IPS DF 4.7 (cell line): ENCODE data around the gene APH1B.
"Not testable (repeated sequence)": the region's sequence is repeated elsewhere in the genome, so short reads cannot be mapped to it uniquely, and the experiment has no call there.

ENCODE experiments used
- DNase-seq: peaks from one replicate; pipeline ENCODE4 v3.0.0-alpha.2; 2013; ENCODE audit warnings: low spot score; ENCODE audit errors: extremely low read depth

APH1B gene

DNA sequence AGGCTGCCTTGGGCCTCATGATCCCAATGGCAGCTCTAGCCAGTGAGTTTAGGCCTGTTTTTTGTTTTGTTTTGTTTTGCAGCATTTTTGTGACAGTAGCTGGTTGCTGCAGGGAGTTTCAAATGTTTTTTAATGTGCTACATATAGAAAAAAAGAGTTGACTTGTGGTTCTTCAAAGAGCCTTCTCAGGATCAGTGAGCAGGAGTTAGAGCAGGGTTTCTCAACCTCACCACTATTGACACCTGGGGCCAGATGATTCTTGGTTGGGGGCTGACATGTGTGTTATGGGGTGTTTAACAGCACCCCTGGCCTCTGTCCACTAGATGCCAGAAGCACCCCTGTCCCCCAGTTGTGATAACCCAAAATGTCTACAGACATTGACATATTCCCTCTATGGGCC is 17.9 kb downstream of the APH1B start:
- DNase-seq: no peak

DNA sequence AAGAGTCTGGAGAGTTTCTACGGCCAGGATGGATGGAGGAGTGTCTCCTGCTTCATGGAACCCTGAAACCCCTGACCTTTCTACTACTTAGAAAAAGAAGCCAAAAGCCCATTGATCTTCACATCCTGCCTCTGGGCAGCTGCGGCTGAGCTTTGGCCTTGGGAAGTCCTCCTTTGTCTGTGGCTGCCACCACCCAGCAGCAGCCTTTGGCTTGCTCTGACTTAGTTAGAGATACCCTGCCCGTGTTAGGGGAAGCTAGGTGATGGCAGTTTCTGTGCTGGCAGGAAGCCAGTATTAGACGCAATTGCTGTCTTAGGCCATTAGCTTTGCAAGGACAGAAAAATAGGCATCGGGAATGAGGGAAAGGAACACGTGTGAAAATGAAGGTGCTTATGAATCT is 18.8 kb downstream of the APH1B start:
- DNase-seq: no peak

DNA sequence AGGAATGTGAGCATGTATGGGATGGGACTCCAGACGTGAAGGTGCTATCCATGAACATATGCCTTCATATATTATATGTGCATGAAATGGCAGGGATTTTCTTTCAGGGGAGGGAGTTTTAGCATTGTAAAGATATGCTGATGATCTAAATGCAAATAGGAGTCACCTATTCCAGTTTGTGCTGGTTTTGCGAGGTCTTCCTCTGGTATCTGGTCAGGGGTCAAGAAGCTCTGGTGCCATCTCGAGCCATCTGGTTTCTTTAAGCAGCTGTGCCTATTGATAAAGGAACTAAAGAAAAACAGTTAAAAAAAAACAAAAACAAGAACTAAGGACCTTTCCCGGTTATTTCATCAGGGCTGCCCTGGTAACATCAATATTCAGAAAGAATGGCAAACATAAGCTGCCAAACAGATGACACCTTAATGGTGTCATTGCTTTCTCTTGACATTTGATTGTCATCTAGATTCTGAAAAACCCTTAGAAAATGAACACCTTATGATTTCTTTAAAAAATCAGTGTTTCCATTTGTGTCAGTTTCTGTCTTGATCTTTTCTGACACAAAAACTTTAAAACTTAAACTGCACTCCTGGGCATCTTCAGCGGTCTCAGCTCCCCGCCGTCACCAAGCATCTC is 22.7 kb downstream of the APH1B start:
- DNase-seq: no peak

DNA sequence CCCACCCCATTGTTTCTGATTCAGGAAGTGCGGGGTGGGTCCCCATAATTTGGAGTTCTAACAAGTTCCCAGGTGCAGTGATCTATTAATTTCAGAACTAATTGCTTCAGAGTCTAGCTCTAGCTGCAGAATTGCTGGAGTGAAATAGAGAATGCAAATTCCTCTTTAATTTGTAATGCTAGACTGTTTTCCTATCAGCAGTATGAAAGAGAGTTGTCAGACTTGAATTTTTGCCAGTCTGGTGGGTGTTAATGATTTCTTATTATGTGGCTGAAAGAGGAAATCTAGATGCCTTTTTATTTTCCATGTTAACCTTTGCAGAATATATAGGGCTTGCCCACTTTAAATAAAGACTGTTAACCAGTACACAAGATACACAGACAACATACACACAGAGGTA is 23.7 kb downstream of the APH1B start:
- DNase-seq: no peak

DNA sequence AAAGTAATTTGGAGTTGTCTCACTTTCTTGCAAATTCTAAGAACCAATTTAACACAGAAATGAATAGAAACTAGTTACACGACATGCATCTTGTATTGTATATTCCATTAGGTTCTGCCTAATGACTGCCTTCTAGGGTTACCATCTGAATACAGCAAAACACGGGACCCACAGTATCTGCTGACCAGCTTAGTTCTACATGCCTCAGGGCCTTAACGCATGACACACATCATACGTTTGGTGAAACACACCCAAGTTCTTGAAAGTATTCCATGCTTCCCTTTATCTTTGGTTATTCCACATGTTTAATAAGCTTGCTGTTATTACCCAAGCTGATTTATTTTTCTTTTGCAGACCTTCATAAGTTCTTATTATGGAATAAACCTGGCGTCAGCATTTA is 27.9 kb downstream of the APH1B start:
- no peak for DNase-seq

DNA sequence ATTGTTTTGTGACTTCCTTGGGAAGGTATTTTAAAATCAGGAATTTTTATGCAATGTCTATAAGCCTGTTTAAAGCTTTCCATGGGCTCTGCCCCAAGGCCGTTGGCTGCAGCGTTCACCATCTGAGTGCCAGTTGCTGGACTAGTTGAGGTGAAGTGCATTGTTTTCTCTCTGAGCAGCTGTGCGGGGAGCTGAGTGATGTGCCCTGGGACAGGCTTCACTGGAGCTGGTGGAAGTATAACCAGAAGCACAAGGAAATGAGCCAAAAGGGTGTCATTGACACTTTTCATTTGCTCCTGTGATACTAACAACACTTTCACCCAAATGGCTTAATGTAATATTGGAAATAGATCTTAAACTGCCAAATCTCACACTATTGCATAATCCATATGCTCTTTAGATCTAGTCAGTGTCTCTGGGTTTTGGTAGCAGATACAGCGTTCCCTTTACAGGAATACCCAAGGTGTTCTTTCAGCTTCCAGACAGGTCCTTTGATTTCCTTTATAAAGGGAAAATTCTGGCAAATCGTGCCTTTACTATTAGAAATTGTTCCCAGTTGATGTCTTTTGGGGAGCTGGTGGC is 29.2 kb downstream of the APH1B start:
- DNase-seq: no peak

DNA sequence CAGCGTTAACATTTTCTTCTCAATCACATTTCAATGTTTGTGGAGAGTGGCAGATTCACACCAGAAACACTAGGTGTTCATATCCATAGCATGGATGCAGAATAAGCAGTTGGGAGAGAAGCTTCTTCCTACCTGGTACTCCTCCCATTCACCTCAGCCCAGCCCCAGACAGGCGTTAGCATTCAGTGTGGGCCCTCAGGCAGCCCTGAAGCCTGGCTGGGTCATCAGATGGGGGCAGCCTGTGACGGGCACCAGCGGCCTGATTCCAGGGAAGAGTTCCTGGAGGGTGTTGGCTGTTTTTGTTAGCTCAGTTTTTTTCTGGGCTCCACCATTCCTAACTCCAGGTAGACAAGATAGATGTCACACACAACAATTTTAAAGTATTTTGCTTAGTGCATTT is 31.1 kb downstream of the APH1B start:
- DNase-seq: no peak

DNA sequence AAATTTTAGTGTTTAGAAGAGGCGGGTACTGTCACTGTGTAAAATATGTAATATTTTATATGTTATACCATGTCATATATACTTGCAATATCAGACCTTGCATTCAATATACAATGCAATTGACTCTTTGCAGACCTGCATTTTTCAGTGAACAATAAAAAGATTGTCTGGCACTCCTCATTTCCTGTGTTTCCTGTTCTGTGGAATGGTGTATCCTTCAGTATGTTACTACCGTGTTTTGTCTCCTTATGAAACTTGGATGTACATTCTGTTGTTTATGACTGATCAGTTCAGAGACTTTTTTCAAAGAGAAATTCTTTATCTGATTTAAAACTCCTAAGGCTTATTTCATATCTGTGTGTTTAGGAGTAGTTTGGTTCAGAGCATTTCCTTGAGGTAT is 31.5 kb downstream of the APH1B start:
- DNase-seq: no peak

DNA sequence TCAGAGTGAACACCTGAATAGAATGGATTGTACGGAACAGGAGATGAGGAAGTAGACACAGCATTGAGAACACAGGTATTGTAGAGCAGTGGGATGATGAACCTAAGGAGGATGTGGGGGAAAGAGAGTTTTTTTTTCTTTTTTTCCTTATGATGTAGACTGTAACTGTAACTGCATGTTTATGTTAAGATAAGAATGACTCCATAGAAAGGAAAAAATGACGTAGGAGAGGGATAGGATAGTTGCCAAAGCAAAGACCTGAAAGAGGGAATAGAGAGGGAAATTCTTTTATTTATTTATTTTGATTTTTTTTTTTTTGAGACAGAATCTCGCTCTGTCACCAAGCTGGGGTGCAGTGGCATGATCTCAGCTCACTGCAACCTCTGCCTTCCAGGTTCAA is 33.2 kb downstream of the APH1B start:
- no peak for DNase-seq

DNA sequence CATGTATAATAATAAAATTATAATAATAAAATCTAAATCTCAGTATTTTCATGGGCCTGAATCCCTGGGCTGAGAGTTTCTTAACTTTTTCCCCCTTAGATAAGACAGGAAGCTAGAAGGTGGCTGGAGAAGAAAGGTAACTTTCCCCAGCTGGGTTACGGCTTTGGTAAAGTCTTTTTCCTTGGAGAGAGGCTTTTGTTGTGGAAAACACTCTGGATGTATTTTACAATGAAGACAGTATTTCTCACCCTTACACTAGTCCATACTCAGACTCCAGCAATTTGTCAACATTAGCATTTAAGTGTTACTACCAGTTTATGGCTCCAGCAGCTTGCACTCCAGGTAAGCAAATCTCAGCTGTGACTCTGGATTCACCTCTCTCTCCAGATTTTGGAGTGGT is 34.9 kb downstream of the APH1B start:
- no peak for DNase-seq

DNA sequence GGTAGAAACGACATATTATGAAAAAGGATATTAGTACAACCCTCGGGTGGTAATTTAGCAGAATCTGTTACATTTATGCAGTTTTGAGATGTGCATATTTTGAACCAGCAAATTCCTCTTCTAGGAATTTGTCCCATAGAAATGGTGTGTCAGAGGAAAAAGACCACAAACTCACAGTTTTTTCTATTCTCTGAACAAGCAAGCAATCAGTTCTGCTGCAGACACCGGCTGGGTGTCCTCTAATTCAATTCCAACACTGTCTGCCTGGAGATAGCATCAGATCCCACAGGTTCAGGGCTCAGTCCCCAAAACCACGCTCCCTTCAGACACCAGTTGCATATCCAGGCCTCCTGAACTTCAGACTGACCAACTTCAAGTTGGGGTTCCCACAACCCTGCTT is 36.4 kb downstream of the APH1B start:
- no peak for DNase-seq

DNA sequence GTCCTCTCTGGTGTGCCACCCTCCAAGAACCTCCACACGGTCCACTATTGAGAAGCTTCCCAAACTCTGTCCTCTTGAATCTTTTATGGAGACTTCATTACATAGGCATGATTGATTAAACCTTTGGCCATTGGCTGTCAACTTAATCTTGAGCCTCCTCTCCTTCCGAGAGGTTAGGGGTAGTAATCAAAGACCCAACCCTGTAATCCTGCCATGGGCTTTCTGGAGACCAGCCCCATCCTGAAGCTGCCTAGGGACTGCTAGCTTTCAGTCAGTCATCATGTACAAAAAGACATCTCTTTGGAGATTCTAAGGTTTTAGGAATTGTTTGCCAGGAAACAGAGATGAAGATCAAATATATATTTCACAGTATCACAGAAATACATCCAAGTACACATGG is 37.0 kb downstream of the APH1B start:
- no peak for DNase-seq

DNA sequence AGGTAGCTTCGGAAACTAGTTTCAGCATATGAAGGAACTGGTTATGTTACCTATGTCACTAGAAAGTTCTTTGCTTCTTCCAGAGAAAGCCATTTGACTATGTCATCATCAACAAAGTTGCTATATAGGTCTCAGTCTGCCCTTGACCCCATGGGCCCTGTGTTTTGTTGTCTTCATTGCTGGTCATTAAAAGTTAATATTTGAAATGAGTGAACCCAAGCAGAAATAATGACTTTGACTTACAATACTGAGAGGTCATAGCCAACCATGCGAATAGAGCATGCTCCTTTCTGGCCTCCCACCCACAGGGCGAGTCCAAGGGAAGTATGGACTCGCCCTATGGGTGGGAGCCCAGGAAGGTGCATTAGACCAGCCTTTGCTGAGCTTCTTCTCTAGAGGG is 40.9 kb downstream of the APH1B start:
- DNase-seq: no peak

DNA sequence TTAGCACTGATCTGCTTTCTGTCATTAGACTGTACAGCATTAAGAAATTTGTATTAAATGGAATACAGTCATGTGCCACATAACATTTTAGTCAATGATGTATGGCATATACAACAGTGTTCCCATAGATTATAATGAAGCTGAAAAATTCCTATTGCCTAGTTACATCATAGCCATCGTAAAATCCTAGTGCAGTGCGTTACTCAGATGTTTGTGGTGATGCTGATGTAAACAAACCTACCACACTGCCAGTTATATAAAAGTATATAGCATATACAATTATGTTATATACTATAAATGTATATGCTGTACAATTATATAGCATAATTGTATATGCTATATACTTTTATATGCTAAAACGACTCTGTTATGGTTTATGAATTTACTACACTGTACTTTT is 41.7 kb downstream of the APH1B start:
- no peak for DNase-seq

DNA sequence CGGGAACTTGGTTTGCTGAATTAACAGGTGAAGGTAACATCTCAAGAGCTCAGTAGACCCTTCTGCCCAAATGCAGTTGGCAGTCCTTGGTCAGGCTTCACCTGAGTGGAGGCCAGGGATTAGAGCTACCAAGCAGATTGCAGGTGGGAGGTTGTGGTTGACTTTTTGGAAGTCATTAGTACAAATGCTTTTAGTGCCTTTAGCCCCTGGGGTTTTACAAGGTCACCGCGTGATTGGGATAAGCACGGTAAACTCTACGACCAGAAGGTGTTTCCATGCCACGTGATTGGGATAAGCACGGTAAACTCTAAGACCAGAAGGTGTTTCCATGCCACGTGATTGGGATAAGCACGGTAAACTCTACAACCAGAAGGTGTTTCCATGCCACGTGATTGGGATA is 43.0 kb downstream of the APH1B start:
- not testable (repeated sequence) for DNase-seq

DNA sequence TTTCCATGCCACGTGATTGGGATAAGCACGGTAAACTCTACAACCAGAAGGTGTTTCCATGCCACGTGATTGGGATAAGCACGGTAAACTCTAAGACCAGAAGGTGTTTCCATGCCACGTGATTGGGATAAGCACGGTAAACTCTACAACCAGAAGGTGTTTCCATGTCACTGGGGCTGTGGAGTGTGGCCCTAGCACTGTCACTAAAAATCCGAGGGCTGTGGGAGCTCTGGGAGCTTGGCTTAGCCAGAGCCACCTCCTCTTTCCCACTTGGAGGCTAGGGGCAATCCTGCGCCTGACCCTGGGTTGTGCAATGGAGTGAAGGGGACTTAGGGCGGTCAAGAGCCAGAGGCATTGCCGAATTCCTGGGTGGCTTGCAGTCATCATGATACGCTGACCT is 43.6 kb downstream of the APH1B start:
- not testable (repeated sequence) for DNase-seq

DNA sequence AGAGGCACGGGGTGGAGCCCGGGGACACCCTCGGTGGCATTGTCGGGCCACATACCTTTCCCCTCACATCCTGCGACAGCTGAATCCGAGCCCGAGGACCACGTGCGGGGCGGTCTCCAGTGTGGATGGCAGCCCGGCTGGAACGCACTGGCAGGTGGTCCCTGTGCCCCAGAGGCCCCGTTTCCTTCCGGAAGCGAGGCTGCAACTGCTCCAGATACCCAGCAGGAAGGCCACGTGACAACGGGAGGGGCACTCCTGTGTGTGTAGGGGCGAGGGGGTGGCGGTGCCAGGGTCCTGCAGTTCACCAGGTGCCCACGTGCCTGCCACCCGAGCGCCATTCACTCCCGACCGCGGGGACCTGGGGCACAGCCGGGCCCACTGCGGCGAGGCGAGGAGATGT is 44.1 kb downstream of the APH1B start:
- DNase-seq: no peak

DNA sequence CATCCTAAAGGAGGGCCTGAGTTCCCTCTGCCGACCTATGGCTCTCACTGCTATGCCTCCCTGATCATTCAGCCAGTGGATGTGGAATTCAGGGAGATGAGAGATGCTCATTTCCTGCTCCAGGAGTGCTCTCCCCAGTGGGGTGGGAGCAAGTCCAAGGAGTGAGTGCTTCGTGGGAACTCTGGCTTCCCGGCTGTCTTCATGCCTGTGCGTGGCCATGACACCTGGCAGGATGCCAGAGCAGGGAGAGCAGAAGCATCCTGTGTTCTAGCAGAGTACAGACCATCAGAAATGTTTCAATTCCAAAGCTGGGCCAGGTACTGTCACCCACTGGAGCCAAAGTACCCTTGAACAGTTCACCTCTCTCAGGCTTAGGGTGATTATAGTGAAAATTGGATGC is 45.1 kb downstream of the APH1B start:
- no peak for DNase-seq

DNA sequence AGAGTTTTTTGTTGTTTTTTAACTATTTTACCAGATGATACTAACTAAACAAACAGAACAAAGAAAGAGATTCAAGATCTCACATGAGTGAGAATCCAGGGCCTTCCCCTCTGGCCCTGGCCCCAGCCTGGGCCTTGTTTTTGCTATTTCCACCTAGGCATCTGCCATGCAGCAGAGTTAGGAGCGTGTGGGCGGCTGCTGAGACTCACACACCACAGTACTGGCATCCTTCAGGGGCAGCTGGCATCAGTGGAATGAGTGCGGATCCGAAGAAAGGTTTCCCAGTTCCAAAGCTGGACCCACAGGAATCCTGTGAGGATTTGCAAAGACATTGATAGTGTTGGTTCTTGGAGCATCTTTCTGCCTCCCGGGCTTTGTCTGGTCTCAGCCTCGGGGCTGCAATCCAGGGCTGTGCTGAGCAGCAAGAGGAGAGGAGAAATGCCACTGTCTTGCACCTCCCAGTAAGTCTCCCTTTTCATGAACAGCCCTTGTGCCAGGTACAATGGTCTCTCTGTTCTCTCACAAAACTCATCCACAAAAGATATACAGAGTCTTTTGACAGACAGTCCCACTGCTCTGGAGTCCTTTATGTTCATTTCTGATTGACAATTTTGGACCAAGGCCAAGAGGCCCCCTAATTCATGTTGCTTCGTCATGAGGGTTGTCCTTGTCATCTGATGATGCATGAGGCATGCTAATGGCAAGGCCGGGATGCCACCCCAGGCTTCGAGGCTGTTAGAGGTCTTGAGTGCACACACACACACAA is 46.6 kb downstream of the APH1B start:
- no peak for DNase-seq

DNA sequence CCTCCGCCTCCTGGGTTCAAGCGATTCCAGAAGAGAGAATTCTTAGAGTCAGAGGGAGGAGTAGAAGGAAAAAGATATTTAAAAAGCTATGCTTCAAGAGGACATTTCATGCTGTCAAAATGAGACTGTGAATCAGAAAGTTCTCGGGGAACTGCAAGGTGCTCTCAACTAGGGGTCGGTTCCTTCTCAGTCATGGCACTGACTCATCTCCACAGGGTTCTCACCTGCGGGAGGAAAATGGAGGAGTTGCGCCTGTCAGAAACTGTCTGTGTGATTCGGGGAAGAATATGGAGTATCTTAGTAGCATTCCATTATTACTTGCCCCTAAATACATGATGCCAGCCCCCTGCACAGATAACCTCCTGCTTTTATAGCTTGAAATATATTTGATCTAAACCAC is 47.4 kb downstream of the APH1B start:
- DNase-seq: no peak

DNA sequence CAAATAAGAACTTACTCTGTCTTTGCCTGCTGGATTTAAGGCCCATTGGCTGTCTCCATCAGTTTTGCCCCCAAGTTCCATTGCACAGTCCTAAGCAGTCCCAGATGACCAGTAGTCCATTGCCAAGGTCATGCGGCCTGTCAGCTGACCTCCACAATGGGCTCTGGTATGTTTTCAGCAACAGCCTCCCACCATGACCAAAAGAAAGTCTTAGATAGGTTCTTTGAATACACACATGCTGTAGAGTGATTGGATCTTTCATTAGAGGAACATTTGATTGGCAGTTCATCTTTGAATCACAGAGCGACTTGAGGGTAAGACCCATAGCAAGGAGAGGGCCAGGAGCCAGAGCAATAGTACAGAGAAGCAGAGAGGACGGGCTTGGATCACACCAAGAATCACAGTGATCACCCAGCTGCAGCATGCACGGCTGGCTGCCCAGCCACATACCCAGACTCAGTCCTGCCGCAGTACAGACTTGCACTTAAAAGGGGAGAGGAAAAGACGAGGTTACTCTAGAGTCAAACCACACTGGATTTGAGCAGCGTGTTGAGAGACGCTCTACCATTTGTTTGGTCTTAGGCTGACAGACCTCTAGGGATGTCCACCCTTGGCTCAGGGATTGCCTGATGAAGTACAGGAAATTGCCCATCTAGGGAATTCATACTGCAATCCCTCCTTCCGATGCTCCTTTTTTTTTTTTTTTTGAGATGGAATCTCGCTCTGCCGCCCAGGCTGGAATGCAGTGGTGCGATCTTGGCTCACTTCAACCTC is 50.4 kb downstream of the APH1B start:
- DNase-seq: no peak
